GM04503 (cell line): ENCODE results near the gene NRDE2.
A peak's percentile ranks its signal among the peaks of the same experiment; 100 is the strongest.

Source experiments
- DNase-seq: peaks from one replicate; pipeline ENCODE4 v3.0.0-alpha.2; 2012; ENCODE audit warnings: low read depth

The NRDE2 gene

GRCh38 chr14:90331497-90332270, at the start of gene NRDE2:
TSS of gene NRDE2 (minus strand) at chr14:90331941. CDS start at chr14:90331904, 37 bp downstream.
- peak; percentile 77 for DNase-seq

DNA sequence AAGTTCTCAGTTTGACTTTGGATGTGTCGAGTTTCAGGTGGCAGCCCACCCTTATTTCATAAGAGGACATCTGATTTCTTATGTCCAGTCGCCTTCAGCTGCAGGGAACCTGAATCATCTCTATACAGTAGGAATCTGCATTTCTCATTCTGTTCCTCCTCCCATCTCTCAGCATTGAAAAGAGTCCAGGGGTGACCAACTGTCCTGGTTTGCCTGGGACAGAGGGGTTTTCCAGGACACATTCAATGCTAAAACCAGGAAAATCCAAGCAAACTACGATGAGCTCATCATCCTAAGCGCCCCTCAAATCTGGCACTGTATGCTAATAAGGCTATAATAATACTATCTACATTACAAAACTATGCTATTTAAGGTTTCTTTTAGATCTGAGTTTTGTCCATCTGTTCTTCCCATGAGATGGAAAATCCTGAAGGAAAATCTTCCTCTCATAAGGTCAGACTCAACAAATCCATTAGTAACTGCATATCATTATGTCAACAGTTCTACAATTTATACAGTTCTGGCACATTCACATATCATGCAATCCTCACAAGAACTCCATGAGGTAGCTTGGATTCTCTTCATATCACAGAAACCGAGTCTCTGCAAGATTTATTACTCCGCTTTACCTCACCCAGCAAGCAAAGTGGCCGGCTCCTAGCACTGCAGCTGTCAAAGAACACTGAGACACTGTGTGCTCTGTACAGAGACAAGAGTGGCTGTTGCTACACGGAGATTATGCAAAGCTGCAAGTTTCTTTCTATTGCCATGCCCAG, 49.5 kb upstream of the NRDE2 start:
- peak; percentile 27 for DNase-seq

- DNase-seq: no peak
Observed at GRCh38 chr14:90379106-90379505, 47.4 kb upstream of the NRDE2 start.

GRCh38 chr14:90378249-90378648, 46.5 kb upstream of the NRDE2 start:
- no peak for DNase-seq

- DNase-seq: no peak
Observed at GRCh38 chr14:90375934-90376333, 44.2 kb upstream of the NRDE2 start.

DNA sequence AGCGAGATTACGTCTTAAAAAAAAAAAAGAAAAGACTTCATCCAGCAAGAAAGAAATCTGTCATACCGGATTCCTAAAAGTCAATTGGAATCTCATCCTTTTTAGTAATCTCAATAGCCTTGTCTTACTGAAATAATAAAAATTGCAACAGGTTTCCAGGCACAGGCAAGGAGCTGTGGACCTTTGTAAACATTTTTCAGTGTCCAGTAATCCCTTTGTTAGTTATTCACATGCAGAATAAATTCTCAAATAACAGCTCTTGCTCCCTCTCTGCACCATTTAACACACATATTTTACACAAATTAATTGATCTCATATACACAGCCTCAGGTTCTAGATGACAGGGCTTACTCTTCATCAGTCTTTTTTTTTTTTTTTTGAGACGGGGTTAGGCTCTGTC, 43.1 kb upstream of the NRDE2 start:
- no peak for DNase-seq

DNA sequence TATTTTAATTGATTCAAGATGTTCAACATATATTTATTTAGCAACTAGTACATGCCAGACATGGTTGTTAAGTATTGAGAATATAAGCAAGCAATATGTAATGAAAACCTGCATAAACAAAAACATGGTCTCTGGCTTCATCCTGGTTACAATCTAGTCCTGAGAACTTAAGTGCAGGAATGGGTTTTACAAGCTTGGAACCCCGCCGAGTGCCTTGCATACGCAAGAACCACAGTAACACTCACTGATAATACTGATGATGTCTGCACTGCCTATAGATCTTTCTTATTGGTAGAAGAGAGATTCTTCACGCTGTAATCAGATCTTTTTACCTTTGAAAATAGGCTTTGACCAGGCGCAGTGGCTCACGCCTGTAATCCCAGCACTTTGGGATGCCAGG, 42.1 kb upstream of the NRDE2 start:
- DNase-seq: no peak

DNA sequence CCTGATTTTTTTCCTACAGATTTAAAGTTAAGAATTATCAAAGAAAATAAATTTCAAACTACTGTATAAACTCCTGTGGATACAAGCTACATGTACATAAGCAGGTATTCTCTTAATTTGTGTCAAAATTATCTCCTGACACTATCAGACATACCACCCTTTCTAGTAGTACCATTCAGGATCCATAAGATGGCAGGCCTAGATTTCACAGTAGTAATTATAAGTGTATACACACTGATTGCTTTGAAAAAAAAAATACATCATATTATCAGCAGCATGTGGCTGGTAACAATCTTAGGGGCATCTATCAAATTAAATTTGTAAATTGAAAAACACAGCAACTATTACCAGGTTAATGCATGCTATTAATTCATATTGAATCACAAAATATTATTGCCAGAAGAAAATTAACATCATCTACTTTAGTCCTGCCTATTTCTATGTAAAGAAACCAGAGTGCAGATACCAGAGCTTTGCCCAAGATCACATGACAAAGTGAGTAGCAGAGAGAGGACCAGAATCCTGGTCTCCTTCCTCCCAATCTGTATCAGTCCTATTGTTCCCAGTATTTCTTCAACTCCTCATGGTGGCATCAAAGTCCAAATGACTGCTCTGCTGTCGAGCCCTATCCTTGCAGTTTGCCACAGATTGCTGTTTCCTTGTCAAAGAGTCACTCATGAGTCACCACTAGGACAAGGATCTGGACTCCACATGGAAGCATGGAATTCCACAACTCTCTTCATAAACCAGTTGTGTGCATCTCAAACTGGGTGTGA, 37.4 kb upstream of the NRDE2 start:
- DNase-seq: no peak

- no peak for DNase-seq
Observed at GRCh38 chr14:90362558-90362896, 30.8 kb upstream of the NRDE2 start.

- no peak for DNase-seq
Observed at GRCh38 chr14:90361865-90362557, 30.3 kb upstream of the NRDE2 start.

GRCh38 chr14:90358359-90358758, 26.6 kb upstream of the NRDE2 start:
- DNase-seq: no peak

DNA sequence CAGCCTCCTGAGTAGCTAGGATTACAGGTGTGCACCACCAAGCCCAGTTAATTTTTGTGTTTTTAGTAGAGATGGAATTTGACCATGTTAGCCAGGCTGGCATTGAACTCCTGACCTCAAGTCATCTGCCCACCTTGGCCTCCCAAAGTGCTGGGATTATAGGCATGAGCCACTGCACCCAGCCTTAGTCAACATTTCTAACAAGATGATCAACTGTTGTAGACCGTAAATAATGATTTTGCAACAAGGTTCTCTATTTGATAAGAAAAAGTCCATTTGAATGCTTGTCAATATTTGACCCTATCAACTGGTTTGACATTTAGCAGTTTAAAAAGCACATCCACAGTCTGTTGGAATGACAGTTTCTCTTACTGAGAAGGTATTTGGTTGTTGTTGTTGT, 25.2 kb upstream of the NRDE2 start:
- no peak for DNase-seq

DNA sequence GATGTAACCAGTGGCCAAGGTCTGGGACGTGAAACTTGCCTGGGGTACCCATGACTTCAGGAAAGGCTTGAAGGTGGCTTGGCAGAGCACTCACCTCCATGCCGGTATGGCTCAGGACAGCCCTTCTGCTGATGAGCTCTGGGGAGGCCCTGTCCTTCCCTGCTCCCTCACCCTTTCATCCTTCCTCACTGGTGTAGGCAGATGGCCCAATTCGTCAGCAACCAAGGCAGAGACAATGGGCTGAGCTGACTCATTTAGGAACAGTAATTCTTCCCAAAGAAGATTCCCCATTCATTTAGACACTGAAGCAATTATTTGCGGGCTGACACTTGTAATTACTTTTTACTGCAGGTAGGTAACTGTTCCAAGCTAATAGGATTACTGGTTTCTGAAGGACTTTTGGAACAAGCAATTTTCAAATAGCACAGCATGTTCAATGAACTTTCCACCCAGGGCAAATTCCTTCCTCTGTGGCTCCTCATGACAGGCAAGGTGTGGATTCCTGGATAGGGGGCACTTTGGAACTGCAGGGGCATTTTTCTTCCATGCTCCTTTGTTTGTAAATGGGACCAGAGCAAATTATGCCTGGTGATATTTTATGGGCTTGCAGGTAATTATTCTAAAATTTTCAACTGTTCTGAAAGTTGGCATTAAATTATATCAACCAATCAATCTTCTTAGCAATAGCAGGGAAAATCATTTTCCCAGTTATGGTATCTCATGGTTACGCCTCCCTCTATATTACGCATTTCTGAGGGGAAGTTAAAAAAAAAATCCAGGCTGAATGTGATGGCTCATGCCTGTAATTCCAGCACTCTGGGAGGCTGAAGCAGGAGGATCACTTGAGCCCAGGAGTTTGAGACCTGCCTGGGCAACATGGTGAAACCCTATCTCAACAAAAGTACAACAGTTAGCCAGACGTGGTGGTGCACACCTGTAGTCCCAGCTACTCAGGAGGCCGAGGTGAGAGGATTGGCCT, 24.1 kb upstream of the NRDE2 start:
- DNase-seq: no peak

- no peak for DNase-seq
Observed at GRCh38 chr14:90354551-90355298, 23.0 kb upstream of the NRDE2 start.

GRCh38 chr14:90349739-90350138, 18.0 kb upstream of the NRDE2 start:
- DNase-seq: no peak

- no peak for DNase-seq
Observed at GRCh38 chr14:90348270-90348669, 16.5 kb upstream of the NRDE2 start.

DNA sequence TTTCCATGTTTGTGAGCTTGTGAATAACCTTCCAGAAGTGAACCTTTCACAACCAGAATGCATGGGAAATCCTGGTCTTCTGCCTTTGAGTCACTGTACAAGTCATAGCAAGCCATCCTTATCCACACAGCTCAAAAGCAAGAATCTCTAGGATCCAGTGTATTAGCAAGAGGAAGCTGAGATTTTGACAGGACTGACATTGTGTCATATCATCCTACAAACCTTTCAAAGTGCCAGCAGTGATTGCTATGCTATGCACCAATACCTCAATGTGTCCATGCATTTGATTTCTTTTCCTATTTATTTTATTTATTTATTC, 13.5 kb upstream of the NRDE2 start:
- DNase-seq: no peak

DNA sequence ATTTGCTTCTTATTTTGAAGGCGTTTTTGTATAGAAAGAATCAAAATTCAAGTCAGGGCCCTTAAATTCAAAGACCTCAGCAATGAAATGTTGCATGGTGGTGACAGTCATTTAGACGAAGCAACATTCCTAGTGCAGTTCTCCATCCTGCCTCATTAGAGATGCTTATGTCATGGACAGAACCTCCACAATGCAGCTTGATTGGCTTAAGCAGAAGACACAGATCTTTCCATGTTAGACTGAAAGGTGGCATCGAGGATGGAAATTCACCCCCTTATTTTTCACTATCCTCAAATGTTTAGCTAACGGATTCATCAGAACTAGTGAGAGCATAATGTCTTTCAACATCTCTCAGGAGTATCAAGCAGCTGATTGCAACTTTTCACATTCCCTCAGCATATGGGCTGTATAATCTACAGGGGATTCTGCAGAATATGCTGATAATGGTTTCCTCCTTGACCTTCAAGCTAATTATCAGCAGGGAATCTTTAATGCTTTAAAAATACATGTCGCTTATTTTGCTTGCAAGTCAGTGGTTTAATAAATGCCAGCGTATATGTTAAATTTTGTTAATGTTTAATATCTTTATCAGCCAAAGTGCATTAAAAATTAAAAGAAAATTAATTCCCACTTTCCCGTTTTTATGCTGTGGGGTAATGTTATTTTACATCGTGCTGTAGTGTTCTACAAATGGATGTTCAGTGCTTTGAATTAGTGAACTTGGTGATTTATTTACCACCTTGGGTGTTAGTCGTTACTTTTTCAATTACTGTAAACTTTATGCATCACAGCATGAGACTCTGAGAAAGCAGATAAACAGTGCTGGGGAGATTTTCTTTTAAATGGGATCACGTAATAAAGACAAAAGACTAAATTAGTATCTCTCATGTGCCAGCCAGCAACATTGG, 12.8 kb upstream of the NRDE2 start:
- DNase-seq: no peak

GRCh38 chr14:90342327-90342726, 10.6 kb upstream of the NRDE2 start:
- DNase-seq: no peak
